Prostate gland (tissue), 1 donor: ENCODE measurements around the gene WNT3.

ENCODE experiments used
- POLR2A ChIP-seq: fragments of 450-650 bp; IDR thresholded peaks from one replicate; pipeline ENCODE4 v1.6.1; 2016; ENCODE audit warnings: antibody characterized with exemption, mild to moderate bottlenecking
- POLR2AphosphoS5 ChIP-seq: sonication (generic); formaldehyde crosslinking; IDR thresholded peaks from one replicate; pipeline ENCODE4 v1.6.1; 2017; ENCODE audit warnings: antibody characterized with exemption

- TF ChIP-seq POLR2AphosphoS5 (no peak), POLR2A (no peak)
Measured at GRCh38 chr17:46788796-46789195, 29.7 kb downstream of the WNT3 start.
